Measurements from ENCODE around the gene CRKL. TPM values are rescaled to one million over a fixed set of nuclear protein-coding genes. Genes with fewer than 3 reads are reported as not detected.

Gene CRKL
- polyA plus RNA-seq, 3 donors = 58.7 to 61.0 (median 60.7) TPM

- no peak for DNase-seq
Observed at GRCh38 chr22:20978419-20978818, 61.2 kb downstream of the CRKL start.

- peak; percentile 76 for DNase-seq
Observed at GRCh38 chr22:20979243-20979809, 62.1 kb downstream of the CRKL start.

- DNase-seq = no peak
Observed at GRCh38 chr22:20979940-20980453, 62.8 kb downstream of the CRKL start.

GRCh38 chr22:20980523-20980922 lies 63.3 kb downstream of the CRKL start:
- no peak for DNase-seq

GRCh38 chr22:20980938-20981722 lies 63.9 kb downstream of the CRKL start:
- DNase-seq = no peak

- DNase-seq = peak; percentile 81
Observed at GRCh38 chr22:20981787-20982562, 64.8 kb downstream of the CRKL start, which contains the start of gene LZTR1. Gene LZTR1 (plus strand): TSS chr22:20982297. CDS start chr22:20982372, 75 bp downstream.

DNA sequence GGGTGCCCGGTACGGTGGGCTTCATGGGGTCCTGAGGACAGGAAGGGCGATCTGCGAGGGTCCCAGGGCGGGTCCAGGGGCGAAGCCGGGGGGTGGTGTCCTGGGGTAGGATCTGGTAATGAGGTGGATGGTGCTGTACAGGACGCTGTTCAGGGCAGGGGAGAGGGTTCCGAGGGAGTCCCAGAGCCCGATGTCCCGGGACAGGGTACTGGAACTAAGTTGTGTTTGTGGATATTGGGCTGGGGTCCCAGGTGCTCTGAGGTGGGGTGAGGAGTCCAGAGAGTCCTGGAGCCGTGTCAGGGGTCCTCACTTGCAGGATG lies 65.3 kb downstream of the CRKL start:
- DNase-seq = no peak

GRCh38 chr22:20983081-20983771 lies 66.0 kb downstream of the CRKL start:
- DNase-seq = no peak

- no peak for DNase-seq
Observed at GRCh38 chr22:20985720-20986119, 68.5 kb downstream of the CRKL start.

GRCh38 chr22:20986365-20986764 lies 69.2 kb downstream of the CRKL start:
- DNase-seq = no peak

DNA sequence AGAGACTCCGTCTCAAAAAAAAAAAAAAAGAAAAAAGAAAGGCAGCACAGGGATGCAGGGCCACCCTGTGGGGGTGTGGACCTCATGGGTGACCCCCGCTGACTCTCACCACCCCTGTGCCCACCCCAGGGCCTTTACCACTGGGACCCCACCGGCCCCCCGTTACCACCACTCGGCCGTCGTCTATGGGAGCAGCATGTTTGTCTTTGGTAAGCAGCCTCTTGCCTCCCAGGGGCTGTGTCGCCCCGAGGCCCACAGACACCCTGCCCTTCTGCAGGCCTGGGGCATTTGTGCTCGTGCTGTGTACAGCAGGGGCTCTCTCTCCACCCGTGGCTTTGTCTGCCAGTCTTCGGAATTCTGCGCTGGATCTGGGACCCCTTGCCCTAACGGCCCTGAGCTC lies 70.2 kb downstream of the CRKL start:
- no peak for DNase-seq

DNA sequence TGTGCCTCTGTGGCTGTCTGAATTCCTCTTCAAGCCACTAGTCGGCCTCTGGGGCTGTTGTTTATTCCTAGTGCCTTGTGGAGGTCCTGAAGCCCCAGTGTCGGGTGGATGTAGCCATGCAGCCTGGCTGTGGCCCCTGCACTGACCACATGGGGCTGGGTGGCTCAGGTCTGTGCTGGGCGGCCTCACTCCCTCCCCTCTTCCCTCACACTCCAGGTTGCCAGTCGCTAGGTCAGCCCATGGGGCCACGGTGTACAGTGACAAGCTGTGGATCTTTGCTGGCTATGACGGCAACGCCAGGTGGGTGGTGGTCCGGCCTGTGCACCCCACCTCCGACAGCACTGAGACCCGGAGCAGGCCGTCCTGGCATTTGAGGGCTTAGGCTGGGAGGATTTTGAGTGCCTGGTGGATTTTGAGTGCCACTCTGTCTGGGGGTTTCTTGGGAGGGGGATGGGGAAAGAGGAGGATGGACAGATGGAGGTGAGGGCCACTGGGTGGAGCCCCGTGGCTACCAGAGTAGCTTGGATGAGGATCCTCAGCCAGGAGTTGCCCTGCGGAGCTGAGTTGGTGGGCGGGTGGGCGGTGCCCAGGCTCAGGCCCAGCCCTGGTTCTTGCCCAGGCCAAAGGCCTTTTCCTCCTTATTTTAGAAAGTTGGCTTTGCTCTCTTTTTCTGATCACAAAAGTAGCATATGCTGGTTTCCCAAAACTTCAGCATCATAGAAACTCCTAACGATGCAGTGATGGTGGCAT lies 71.5 kb downstream of the CRKL start:
- no peak for DNase-seq

DNA sequence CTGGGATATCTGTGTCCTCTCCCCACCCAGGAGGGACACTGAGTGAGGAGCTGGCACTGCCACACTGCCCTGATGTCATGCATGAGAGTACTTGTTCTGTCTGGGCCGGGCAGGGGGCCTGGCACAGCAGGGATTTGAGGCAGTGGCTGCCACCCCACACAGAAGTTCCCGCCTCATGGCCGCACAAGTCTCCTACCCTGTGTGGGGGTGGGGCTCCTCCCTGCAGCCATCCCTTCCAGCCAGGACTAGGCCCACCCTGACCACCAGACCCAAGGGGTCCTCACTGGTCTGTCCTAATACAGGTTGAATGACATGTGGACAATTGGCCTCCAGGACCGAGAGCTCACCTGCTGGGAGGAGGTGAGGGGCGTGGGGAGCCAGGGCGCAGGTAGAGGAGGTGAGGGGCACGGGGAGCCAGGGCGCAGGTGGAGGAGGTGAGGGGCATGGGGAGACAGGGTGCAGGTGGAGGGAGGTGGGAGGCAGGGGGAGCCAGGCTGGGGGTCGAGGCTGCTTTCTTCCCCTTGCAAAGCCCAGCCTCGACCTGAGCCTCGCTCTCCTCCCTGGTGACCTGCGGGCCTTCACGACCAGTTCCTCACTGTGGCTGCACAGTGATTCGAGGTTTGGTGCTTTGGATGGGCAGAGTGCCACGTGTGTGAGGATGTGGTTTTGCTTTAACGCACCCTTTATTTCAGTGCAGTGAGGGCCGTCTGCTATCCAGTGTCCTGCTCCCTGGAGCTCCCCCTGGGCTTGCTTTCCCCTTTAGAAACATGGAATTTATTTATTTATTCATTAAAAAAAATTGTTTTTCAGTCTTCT lies 72.3 kb downstream of the CRKL start:
- no peak for DNase-seq

GRCh38 chr22:20990184-20991180 lies 73.3 kb downstream of the CRKL start:
- DNase-seq = no peak

- DNase-seq = no peak
Observed at GRCh38 chr22:20991252-20992055, 74.2 kb downstream of the CRKL start.

DNA sequence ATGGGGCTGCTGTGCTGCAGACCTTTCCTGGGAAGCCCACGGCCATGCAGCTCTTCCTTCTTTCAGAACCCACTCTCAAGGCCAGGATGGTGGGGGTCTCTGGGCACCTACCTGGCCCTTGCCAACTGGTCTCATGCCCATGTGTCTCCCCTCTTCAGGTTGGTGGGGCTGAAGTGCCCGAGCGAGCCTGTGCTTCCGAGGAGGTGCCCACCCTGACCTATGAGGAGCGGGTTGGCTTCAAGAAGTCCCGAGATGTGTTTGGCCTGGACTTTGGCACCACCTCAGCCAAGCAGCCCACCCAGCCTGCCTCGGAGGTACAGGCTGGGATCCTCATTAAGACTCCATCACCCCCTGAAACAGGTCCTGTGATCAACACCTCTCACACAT lies 74.8 kb downstream of the CRKL start:
- no peak for DNase-seq

GRCh38 chr22:20992456-20993303 lies 75.5 kb downstream of the CRKL start:
- DNase-seq = no peak

Measured in renal pelvis (tissue), 4 donors.